KMS-11 (cell line): Measurements from ENCODE around the gene PPP1R2.
"Not testable (repeated sequence)": the region's sequence is repeated elsewhere in the genome, so short reads cannot be mapped to it uniquely, and the experiment has no call there.

Experiments used
- H2AFZ ChIP-seq: fragments of 200-600 bp; sonication (generic); 2 replicates; pipeline ENCODE4 v1.6.1; 2016; ENCODE audit warnings: antibody characterized with exemption, mixed run types, low read depth
- H3K27ac ChIP-seq: fragments of 200-600 bp; sonication (generic); 2 replicates; pipeline ENCODE4 v1.6.1; 2016; ENCODE audit warnings: mild to moderate bottlenecking, mixed run types
- H3K27me3 ChIP-seq: fragments of 200-600 bp; sonication (generic); 2 replicates; pipeline ENCODE4 v1.6.1; 2017; ENCODE audit warnings: mild to moderate bottlenecking, low read depth, mixed run types, moderate library complexity; ENCODE audit not compliant: insufficient read depth
- H3K36me3 ChIP-seq: fragments of 200-600 bp; sonication (generic); 2 replicates; pipeline ENCODE4 v1.6.1; 2017; ENCODE audit warnings: mild to moderate bottlenecking, mixed run types; ENCODE audit not compliant: insufficient read depth
- H3K4me1 ChIP-seq: fragments of 200-600 bp; sonication (generic); 2 replicates; pipeline ENCODE4 v1.6.1; 2016; ENCODE audit warnings: mild to moderate bottlenecking, low read depth, mixed run types; ENCODE audit not compliant: poor library complexity, severe bottlenecking
- H3K4me2 ChIP-seq: fragments of 200-600 bp; sonication (generic); 2 replicates; pipeline ENCODE4 v1.7.0; 2016; ENCODE audit warnings: mild to moderate bottlenecking, mixed run types
- H3K4me3 ChIP-seq: fragments of 200-600 bp; sonication (generic); IDR thresholded peaks from 2 replicates; pipeline ENCODE4 v1.6.1; 2017; ENCODE audit warnings: low read depth, low read length, mixed read lengths; ENCODE audit not compliant: insufficient read depth
- H3K79me2 ChIP-seq: fragments of 200-600 bp; sonication (generic); 2 replicates; pipeline ENCODE4 v1.6.1; 2016; ENCODE audit warnings: low read depth, mixed run types; ENCODE audit not compliant: insufficient read depth
- H3K9ac ChIP-seq: fragments of 200-600 bp; sonication (generic); 2 replicates; pipeline ENCODE4 v1.6.1; 2016; ENCODE audit warnings: mild to moderate bottlenecking, mixed run types
- H4K20me1 ChIP-seq: fragments of 200-600 bp; sonication (generic); 2 replicates; pipeline ENCODE4 v1.6.1; 2016; ENCODE audit warnings: mild to moderate bottlenecking, mixed run types; ENCODE audit not compliant: insufficient read depth
- TF ChIP-seq, protein P1 (sequence below): fragments of 200-600 bp; sonication (generic); conservative IDR thresholded peaks from 2 replicates; pipeline ENCODE4 v1.6.1; 2017; ENCODE audit warnings: low read depth, mild to moderate bottlenecking, antibody characterized with exemption, low read length, moderate library complexity, mixed read lengths

PPP1R2 gene

DNA sequence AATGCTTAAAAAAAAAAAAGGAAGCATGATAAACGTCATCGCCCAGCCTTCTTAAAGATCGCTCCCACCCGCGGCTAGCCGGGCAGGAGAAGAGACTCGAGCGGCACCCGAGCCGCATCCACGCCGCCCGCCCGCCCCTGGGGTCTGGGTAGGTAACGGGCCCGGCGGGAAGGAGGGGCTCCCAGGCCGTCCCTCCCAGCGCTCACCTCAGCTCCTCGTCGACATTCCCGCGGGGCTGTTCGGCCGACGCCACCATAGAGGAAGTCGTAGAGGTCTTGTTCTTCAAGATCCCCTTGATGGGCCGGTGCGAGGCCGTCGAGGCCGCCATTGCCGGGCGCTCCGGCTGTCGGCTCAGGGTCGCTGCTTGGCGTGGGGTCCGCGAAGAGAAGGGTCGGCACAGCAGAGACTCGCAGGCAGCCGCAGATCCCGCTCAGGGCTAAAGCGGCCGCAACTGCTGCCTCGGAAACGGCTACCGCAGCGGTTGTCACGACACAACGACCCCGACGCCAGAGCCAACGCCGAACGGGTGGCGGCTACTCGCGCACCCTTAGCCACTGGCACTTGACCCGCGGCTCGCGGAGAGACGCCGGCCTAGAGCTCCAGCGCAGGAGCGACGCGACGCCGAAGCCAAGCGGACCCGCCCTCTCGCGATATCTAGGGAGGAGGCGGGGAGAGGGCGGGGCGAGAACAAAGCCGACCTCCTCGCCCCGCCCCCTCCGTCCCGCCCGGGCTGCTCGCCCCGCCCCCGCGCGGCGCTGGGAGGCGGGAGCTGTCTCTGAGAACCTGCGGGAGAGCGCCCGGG, at the start of gene PPP1R2:
Gene PPP1R2 (minus strand): TSS at position 628 of the 802 bp plus-strand sequence. CDS start 300 bp downstream, at position 328.
- no peaks in the 10 kb centered on the region for H3K27me3 ChIP-seq
- peak within 1 kb of the TSS; percentile 72 for H3K4me2 ChIP-seq
- TF ChIP-seq, protein P1, sequence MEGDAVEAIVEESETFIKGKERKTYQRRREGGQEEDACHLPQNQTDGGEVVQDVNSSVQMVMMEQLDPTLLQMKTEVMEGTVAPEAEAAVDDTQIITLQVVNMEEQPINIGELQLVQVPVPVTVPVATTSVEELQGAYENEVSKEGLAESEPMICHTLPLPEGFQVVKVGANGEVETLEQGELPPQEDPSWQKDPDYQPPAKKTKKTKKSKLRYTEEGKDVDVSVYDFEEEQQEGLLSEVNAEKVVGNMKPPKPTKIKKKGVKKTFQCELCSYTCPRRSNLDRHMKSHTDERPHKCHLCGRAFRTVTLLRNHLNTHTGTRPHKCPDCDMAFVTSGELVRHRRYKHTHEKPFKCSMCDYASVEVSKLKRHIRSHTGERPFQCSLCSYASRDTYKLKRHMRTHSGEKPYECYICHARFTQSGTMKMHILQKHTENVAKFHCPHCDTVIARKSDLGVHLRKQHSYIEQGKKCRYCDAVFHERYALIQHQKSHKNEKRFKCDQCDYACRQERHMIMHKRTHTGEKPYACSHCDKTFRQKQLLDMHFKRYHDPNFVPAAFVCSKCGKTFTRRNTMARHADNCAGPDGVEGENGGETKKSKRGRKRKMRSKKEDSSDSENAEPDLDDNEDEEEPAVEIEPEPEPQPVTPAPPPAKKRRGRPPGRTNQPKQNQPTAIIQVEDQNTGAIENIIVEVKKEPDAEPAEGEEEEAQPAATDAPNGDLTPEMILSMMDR, result no peak
- no peaks in the 10 kb centered on the region for H3K36me3 ChIP-seq
- peak within 1 kb of the TSS; percentile 78 for H3K9ac ChIP-seq
- H3K79me2 ChIP-seq, result peaks cover 51% of the 10 kb centered on the region
- peak within 1 kb of the TSS; percentile 45 for H3K4me3 ChIP-seq
- peaks cover 71% of the 10 kb centered on the region for H3K4me1 ChIP-seq
- peak within 1 kb of the TSS; percentile 70 for H3K27ac ChIP-seq
- no peaks in the 10 kb centered on the region for H4K20me1 ChIP-seq
- H2AFZ ChIP-seq, result peak within 1 kb of the TSS; percentile 70

DNA sequence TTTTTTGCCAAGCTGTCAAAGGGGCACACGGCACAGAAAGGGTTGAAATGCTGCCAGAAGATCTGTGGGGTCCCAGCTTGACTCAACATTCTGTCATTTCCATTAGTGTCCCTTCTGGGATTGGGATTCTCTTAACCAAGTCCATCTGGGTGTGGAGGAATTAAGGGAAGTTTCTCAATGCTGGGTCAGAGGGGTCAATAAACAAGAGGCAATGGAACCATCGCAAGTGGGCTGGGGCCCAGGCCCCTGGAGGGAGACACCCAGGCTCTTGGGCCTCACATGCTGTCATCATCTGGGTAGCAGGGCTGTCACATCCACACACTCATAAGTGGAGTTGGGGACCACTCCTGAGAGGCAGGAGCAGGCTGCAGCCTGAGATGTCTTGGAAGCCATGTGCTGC, 48.7 kb upstream of the PPP1R2 start:
- H3K36me3 ChIP-seq, result no peaks in the 10 kb centered on the region
- no peaks in the 10 kb centered on the region for H4K20me1 ChIP-seq
- TF ChIP-seq, protein P1, result no peak
- no peak overlapping the region for H3K4me2 ChIP-seq
- H2AFZ ChIP-seq, result no peak overlapping the region
- H3K27me3 ChIP-seq, result peaks cover 12% of the 10 kb centered on the region; the same call in 1 of the 2 replicates
- H3K4me1 ChIP-seq, result peaks cover 13% of the 10 kb centered on the region
- no peak overlapping the region for H3K9ac ChIP-seq
- no peak overlapping the region for H3K27ac ChIP-seq
- H3K4me3 ChIP-seq, result no peak overlapping the region
- no peaks in the 10 kb centered on the region for H3K79me2 ChIP-seq

DNA sequence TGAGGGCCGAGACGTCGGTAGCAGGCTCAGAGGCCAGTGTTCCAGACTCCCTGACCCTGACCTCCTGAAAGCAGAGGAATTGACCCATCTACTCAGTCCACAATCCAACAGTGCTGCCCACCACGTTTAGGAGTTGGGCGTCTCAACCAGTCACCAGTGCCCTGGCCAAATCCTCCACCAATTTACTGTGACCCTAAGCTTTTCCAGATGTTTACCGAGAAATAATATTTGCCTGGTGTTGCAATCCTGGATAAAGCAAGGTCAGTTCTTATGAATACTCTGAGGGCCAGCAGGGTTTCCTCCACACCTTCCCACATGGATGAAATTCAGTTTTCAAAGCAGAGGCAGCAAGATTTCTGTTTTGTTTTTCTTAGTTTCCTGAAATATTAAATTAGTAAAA, 48.1 kb upstream of the PPP1R2 start:
- Histone ChIP-seq H3K27me3 (peaks cover 12% of the 10 kb centered on the region; the same call in 1 of the 2 replicates), H3K79me2 (no peaks in the 10 kb centered on the region), H3K27ac (no peak overlapping the region), H3K4me2 (no peak overlapping the region), H3K4me3 (no peak overlapping the region), H4K20me1 (no peaks in the 10 kb centered on the region), H2AFZ (no peak overlapping the region), H3K4me1 (peaks cover 19% of the 10 kb centered on the region), H3K36me3 (no peaks in the 10 kb centered on the region), H3K9ac (no peak overlapping the region)
- TF ChIP-seq, protein P1, result no peak

- H2AFZ ChIP-seq, H3K9ac ChIP-seq, H3K36me3 ChIP-seq, H4K20me1 ChIP-seq, H3K4me3 ChIP-seq, H3K79me2 ChIP-seq, H3K27ac ChIP-seq, H3K4me2 ChIP-seq: not testable (repeated sequence)
- Histone ChIP-seq H3K27me3 (peaks cover 19% of the 10 kb centered on the region; the same call in 1 of the 2 replicates), H3K4me1 (peaks cover 28% of the 10 kb centered on the region)
Measured at GRCh38 chr3:195590381-195590780, 47.3 kb upstream of the PPP1R2 start.

DNA sequence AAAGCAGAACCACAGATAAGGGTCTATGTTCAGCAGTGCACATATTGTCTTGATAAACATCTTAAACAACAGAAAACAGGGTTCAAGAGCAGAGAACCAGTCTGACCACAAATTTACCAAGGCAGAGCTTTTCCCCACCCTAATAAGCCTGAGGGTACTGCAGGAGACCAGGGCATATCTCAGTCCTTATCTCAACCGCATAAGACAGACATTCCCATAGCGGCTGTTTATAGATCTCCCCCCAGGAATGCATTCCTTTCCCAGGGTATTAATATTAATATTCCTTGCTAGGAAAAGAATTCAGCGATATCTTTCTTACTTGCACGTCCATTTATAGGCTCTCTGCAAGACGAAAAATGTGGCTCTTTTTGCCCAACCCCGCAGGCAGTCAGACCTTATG, 46.7 kb upstream of the PPP1R2 start:
- not testable (repeated sequence) for H3K79me2 ChIP-seq, H3K27ac ChIP-seq, H2AFZ ChIP-seq, H3K4me2 ChIP-seq, H3K9ac ChIP-seq, H4K20me1 ChIP-seq, H3K36me3 ChIP-seq, H3K4me3 ChIP-seq
- Histone ChIP-seq H3K27me3 (peaks cover 22% of the 10 kb centered on the region; the same call in 1 of the 2 replicates), H3K4me1 (peaks cover 28% of the 10 kb centered on the region)
